Coronary artery (tissue), 2 donors: ENCODE data around the gene KLHL6.

Experiments
- DNase-seq: peaks from one replicate; pipeline ENCODE4 v3.0.0-alpha.2; 2017; ENCODE audit warnings: low spot score
- H3K27ac ChIP-seq, 2 donors: fragments of 200-600 bp; sonication (generic); one replicate each; pipeline ENCODE4 v1.5.1; 2016 to 2019
- H3K4me3 ChIP-seq: fragments of 200-600 bp; sonication (generic); 2 replicates; pipeline ENCODE4 v1.5.1; 2016; ENCODE audit warnings: mild to moderate bottlenecking, moderate library complexity
- CTCF ChIP-seq: fragments of 200-600 bp; sonication (generic); IDR thresholded peaks from one replicate; pipeline ENCODE4 v1.5.1; 2019; ENCODE audit warnings: antibody characterized with exemption

The KLHL6 gene, protein sequence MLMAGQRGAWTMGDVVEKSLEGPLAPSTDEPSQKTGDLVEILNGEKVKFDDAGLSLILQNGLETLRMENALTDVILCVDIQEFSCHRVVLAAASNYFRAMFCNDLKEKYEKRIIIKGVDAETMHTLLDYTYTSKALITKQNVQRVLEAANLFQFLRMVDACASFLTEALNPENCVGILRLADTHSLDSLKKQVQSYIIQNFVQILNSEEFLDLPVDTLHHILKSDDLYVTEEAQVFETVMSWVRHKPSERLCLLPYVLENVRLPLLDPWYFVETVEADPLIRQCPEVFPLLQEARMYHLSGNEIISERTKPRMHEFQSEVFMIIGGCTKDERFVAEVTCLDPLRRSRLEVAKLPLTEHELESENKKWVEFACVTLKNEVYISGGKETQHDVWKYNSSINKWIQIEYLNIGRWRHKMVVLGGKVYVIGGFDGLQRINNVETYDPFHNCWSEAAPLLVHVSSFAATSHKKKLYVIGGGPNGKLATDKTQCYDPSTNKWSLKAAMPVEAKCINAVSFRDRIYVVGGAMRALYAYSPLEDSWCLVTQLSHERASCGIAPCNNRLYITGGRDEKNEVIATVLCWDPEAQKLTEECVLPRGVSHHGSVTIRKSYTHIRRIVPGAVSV

DNA sequence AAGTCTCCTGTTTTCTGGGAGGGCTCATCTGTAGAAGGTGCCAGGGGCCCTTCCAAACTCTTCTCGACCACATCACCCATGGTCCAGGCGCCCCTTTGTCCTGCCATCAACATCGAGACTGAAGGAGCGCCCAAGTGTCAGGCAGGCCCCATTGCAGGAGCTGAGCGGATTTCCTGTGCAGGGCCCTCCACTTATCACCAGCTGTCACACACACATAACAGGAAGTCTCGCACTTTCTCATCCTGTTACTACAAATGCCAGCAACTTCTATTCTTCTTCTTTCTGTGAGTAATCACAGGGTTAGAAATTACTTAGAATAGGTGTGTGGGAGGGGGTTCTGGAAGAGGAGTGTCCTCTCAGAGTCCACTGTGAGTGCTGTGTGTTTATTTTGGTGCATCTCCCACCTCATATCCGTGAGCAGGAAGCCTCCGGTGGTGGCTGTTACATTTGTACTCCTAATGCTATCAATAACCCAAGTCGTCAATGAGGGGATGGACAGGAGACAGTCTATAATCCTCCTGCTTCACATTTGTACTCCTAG lies at the start of gene KLHL6:
Gene KLHL6 (minus strand): TSS at position 166 of the 541 bp plus-strand sequence. CDS start 53 bp downstream, at position 113.
- no peak for TF ChIP-seq CTCF
- Histone ChIP-seq H3K4me3 (peak within 1 kb of the TSS; percentile 47), H3K27ac (peak within 1 kb of the TSS in 1 of 2 donors; percentile 63)
- DNase-seq: no peak

DNA sequence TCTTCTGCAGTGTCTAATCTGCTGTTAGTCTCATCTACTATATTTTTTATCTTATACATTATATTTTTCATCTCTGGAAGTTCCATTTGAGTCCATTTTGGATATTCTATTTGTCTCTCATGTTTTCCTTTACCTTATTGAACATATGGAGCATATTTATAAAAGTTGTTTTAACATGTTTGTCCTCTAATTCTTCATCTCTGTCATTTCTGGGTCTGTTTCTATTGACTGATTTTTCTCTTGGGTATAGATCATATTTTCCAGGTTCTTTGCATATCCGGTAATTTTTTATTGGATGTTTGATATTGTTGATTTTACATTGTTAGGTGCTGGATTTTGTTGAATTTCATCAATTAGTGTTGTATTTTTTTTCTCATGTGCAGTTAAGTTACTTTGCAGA lies 42.5 kb upstream of the KLHL6 start:
- Histone ChIP-seq H3K4me3 (no peak overlapping the region), H3K27ac (no peak overlapping the region)
- DNase-seq: no peak
- TF ChIP-seq CTCF: no peak

- TF ChIP-seq CTCF: no peak
- no peak overlapping the region for H3K27ac ChIP-seq
- no peak overlapping the region for H3K4me3 ChIP-seq
- no peak for DNase-seq
Observed at GRCh38 chr3:183594636-183595035, 39.1 kb upstream of the KLHL6 start.

GRCh38 chr3:183592821-183593220 lies 37.3 kb upstream of the KLHL6 start:
- TF ChIP-seq CTCF: no peak
- H3K27ac ChIP-seq: no peak overlapping the region
- no peak for DNase-seq
- H3K4me3 ChIP-seq: no peak overlapping the region

DNA sequence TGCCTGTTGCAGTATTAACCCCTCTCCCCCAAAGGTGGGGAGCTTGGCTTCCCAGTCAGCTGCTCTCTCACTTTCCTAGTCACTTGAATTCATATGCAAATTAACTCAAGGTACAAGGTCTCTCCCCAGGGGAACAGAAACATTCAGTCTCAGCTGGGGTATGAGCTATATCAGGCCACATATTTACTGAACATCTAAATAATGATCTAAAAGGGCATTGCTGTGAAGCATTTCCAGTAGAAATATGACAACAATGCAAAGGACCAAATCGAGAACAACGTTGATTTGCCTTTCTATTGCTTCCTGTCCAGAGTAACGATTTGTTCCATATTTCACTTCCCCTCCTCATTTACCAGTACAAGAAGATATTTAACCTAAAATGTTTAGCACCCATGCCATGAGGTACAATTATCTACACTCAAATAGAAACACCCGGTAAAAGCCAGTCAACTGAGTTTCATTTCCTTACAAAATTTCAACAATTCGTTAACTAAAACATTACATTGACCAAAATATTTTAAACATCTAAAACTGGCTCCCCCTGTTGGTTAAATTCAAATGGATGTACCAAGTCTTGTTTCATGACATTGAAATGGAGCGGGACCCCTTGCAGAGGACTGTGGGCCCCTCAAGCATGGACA lies 36.5 kb upstream of the KLHL6 start:
- H3K4me3 ChIP-seq: no peak overlapping the region
- H3K27ac ChIP-seq: no peak overlapping the region
- DNase-seq: no peak
- no peak for TF ChIP-seq CTCF

DNA sequence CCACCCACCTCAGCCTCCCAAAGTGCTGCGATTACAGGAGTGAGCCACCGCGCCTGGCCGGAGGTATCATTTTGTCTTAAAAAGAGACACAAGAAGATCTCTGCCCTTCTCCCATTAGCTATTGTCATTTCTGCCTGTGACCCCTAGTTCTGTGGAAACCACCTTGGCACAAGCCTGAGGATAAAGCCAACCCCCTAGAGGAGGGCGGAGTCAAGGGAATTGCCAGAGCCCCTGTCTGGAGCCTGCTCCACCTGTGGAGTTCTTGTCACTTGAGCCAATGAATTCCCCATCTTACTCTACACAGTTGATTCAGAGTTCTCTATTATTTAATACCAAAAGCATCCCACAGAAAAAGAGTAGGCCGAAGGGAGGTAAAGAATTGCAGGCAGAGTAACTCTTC lies 34.9 kb upstream of the KLHL6 start:
- Histone ChIP-seq H3K4me3 (no peak overlapping the region), H3K27ac (no peak overlapping the region)
- TF ChIP-seq CTCF: no peak
- DNase-seq: no peak
